Thyroid gland (tissue), 4 donors: ENCODE results near the gene CPE. TPM values are rescaled to one million over a fixed set of nuclear protein-coding genes. Genes with fewer than 3 reads are reported as not detected.

Source experiments
- DNase-seq, 2 donors: peaks; one replicate each; pipeline ENCODE4 v3.0.0-alpha.2; 2019
- H3K27ac ChIP-seq, 3 donors: fragments of 200-600 bp; sonication (generic); 1 replicate in 2 of 3; 2 replicates in 1 of 3; pipeline ENCODE4 v1.5.1; 2016 to 2019; ENCODE audit warnings: mild to moderate bottlenecking in 1 of 3, moderate library complexity in 1 of 3
- H3K27me3 ChIP-seq: fragments of 200-600 bp; sonication (generic); one replicate; pipeline ENCODE4 v1.5.1; 2019
- H3K36me3 ChIP-seq, 2 donors: fragments of 200-600 bp; sonication (generic); one replicate each; pipeline ENCODE4 v1.5.1; 2016 to 2019
- H3K4me1 ChIP-seq, 2 donors: fragments of 200-600 bp; sonication (generic); one replicate each; pipeline ENCODE4 v1.5.1; 2017 to 2019
- H3K4me3 ChIP-seq, 3 donors: fragments of 200-600 bp; sonication (generic); replicated peaks in 1 of 3; 1 replicate in 2 of 3; 2 replicates in 1 of 3; pipeline ENCODE4 v1.5.1; 2016; ENCODE audit warnings: mild to moderate bottlenecking in 1 of 3
- H3K9me3 ChIP-seq: fragments of 200-600 bp; sonication (generic); one replicate; pipeline ENCODE4 v1.5.1; 2017
- POLR2A ChIP-seq, 2 donors: fragments of 450-650 bp; IDR thresholded peaks; one replicate each; pipeline ENCODE4 v1.6.1; 2017; ENCODE audit warnings: antibody characterized with exemption in 2 of 2, mild to moderate bottlenecking in 2 of 2, moderate library complexity in 1 of 2
- WGBS, 2 donors: methylation state at CpG; one replicate each; pipeline ENCODE4 v1.1.5; 2017; 5-methylcytosine and 5-hydroxymethylcytosine counted together
- intact Hi-C: fragments of 100-400 bp; cut with DNase I; formaldehyde crosslinking; loops from one replicate; pipeline ENCODE4 v1.15.1; 2023
- total RNA-seq, 4 donors: library from RNA; depleted of rRNA; stranded (reverse); fragments of >200 nt; gene quantifications; one replicate each; pipeline ENCODE4 v1.2.3, GENCODE V29; 2016
- TF ChIP-seq, protein P1 (sequence below), 6 experiments: fragments of 200-600 bp in 3 of 6; fragments of 450-650 bp in 3 of 6; sonication (generic) in 3 of 6; IDR thresholded peaks; one replicate each; pipeline ENCODE4 v1.5.1; 2016 to 2019; ENCODE audit warnings: antibody characterized with exemption in 6 of 6, mild to moderate bottlenecking in 2 of 6, inconsistent platforms in 1 of 6, moderate library complexity in 1 of 6

Gene CPE
- total RNA-seq, 4 donors from 2014 or later, result 159 to 334 (median 309) TPM

DNA sequence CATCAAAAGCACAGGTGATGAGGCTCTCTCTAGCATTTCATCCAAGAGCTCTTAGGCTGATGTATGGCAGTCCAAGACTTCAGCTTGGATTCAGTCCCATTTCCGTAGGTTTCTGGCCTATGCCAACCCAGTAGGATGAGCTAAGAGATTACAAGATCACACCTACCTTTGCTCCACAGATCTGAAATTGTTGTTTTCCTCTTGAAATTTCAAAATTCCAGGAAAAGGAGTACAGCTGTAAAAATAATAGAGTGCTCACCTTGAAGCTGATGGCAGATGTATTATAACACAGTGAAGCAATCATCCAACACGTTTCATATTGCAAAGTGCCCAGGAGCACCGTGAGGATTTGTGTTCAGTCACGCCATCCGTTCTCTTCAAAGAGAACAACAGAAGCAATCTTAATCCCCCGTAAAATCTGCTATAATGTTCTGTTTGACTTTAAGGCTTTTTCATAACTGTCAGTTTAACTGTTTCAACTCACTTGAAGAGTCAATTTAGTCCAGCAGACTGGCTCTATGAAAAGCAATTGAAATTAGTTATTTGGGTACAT is 137.5 kb downstream of the CPE start:
- no peaks in the 10 kb centered on the region for H3K36me3 ChIP-seq
- H3K9me3 ChIP-seq, result no peaks in the 10 kb centered on the region
- DNase-seq, result no peak
- 79 to 91% methylated on average over 6 of the region's 6 CpGs for WGBS, 2 donors
- H3K4me3 ChIP-seq, result no peak overlapping the region
- TF ChIP-seq POLR2A (IDR thresholded peaks at IDR 0.05), result no peak
- TF ChIP-seq, protein P1, sequence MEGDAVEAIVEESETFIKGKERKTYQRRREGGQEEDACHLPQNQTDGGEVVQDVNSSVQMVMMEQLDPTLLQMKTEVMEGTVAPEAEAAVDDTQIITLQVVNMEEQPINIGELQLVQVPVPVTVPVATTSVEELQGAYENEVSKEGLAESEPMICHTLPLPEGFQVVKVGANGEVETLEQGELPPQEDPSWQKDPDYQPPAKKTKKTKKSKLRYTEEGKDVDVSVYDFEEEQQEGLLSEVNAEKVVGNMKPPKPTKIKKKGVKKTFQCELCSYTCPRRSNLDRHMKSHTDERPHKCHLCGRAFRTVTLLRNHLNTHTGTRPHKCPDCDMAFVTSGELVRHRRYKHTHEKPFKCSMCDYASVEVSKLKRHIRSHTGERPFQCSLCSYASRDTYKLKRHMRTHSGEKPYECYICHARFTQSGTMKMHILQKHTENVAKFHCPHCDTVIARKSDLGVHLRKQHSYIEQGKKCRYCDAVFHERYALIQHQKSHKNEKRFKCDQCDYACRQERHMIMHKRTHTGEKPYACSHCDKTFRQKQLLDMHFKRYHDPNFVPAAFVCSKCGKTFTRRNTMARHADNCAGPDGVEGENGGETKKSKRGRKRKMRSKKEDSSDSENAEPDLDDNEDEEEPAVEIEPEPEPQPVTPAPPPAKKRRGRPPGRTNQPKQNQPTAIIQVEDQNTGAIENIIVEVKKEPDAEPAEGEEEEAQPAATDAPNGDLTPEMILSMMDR (IDR thresholded peaks at IDR 0.05), result no peak
- no peaks in the 10 kb centered on the region for H3K4me1 ChIP-seq
- no peak overlapping the region for H3K27ac ChIP-seq
- intact Hi-C loops, result no loop called here
- H3K27me3 ChIP-seq, result no peaks in the 10 kb centered on the region

DNA sequence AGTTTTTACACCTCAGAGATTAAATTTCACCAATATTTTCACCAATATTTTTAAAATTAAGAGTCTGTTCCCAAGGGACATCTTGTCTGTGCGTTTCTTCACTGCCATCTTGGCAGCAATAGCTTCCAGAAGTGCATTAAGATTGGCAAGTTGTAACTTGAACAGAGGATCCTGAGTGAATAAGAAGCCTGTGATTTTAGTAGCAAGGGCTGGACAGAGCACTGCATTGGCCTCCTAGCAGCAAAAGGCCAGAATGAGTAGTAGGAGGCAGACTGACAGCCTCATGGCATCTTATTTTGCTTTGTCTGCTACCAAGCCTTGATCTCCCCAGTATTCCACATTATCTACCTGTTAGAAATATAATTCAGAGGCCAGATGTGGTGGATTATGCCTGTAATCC is 138.4 kb downstream of the CPE start:
- no peaks in the 10 kb centered on the region for H3K4me1 ChIP-seq
- no peaks in the 10 kb centered on the region for H3K9me3 ChIP-seq
- no peaks in the 10 kb centered on the region for H3K36me3 ChIP-seq
- intact Hi-C loops, result no loop called here
- WGBS, 2 donors, result 65 to 77% methylated on average over 1 of the region's 1 CpG
- DNase-seq, result no peak
- no peaks in the 10 kb centered on the region for H3K27me3 ChIP-seq
- TF ChIP-seq, protein P1 (IDR thresholded peaks at IDR 0.05), result no peak
- no peak for TF ChIP-seq POLR2A (IDR thresholded peaks at IDR 0.05)
- no peak overlapping the region for H3K27ac ChIP-seq
- no peak overlapping the region for H3K4me3 ChIP-seq

DNA sequence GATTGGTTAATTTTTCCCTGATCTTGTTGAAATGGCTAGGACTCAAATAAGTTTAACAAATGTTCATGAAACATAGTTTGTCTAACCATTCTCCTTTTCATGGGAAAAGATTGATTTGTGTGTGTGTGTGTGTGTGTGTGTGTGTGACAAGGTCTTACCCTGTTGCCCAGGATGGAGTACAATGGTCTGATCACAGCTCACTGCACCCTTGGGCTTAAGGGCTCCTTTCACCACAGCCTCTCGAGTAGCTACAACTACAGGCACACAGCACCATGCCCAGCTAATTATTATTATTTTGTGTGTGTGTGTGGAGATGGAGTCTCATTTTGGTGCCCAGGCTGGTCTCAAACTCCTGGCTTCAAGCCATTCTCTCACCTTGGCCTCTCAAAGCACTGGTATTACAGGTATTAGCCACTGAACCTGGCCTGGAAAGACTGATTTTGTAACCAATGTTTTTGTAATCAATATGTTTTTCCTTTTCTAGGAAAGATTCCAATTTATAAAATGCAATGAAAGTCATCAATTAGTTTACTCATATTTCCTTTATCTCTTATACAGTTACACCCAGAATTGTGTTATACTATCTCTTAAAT is 139.3 kb downstream of the CPE start:
- no peak for DNase-seq
- Histone ChIP-seq H3K27me3 (no peaks in the 10 kb centered on the region), H3K9me3 (no peaks in the 10 kb centered on the region), H3K4me3 (no peak overlapping the region), H3K36me3 (no peaks in the 10 kb centered on the region), H3K4me1 (no peaks in the 10 kb centered on the region), H3K27ac (no peak overlapping the region)
- TF ChIP-seq POLR2A (IDR thresholded peaks at IDR 0.05), result no peak
- TF ChIP-seq, protein P1 (IDR thresholded peaks at IDR 0.05), result no peak
- 67 to 72% methylated on average over 1 of the region's 1 CpG for whole genome bisulfite sequencing, 2 donors
- intact Hi-C loops, result no loop called here

DNA sequence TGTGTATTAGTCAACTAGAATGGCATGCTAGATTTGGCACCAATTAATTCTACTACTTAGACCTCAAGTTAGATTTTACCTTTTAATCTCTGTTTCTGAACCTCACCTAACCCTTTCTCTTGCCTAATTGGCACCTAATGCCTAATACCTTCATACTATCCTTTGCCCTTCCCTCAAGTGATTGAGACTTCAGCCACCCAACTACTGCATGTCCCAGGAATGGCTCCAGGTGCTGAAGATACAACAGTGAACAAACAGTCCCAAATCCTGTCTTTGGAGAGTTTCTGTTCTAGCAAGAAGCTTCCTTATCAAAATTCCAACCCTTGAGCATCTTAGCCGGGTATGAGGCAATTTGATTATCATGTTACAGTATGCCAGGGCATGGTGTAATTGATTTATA is 139.9 kb downstream of the CPE start:
- intact Hi-C loops, result no loop called here
- Histone ChIP-seq H3K4me3 (no peak overlapping the region), H3K27me3 (no peaks in the 10 kb centered on the region), H3K36me3 (no peaks in the 10 kb centered on the region), H3K9me3 (no peaks in the 10 kb centered on the region), H3K4me1 (no peaks in the 10 kb centered on the region), H3K27ac (no peak overlapping the region)
- no peak for TF ChIP-seq POLR2A (IDR thresholded peaks at IDR 0.05)
- TF ChIP-seq, protein P1 (IDR thresholded peaks at IDR 0.05), result no peak
- no peak for DNase-seq
- WGBS, 2 donors, result 86 to 97% methylated on average over 1 of the region's 1 CpG

DNA sequence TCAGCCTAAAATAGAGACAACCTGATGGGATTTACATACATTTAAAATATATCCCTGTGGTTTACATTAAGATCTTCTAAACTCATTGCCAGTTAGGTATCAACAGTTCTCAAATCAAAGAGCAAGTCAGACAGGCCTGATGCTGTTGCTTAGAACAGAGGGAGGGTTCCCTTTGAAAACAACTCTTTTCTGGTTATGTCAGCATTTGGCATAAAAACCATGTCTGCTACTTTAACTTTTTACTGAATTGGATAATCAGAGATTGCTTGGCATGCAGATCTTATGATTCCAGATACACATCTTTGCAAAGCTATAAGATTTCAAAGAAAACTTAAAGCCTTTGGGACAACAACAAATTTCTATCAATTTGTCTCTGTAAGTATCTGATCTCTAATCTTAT is 140.8 kb downstream of the CPE start:
- H3K9me3 ChIP-seq, result no peaks in the 10 kb centered on the region
- no peaks in the 10 kb centered on the region for H3K27me3 ChIP-seq
- no peak overlapping the region for H3K4me3 ChIP-seq
- TF ChIP-seq, protein P1 (IDR thresholded peaks at IDR 0.05), result no peak
- TF ChIP-seq POLR2A (IDR thresholded peaks at IDR 0.05), result no peak
- H3K27ac ChIP-seq, result no peak overlapping the region
- H3K36me3 ChIP-seq, result no peaks in the 10 kb centered on the region
- intact Hi-C loops, result no loop called here
- no peaks in the 10 kb centered on the region for H3K4me1 ChIP-seq
- DNase-seq, result no peak
